Activated CD8-positive, alpha-beta memory T cell treated with anti-CD3 and anti-CD28 coated beads, Interleukin-2, amount 10 ng/mL, durations not matched to agents 7 days and 5 days (primary cell): Measurements from ENCODE around the gene MTOR. TPM values are rescaled to one million over a fixed set of nuclear protein-coding genes. Genes with fewer than 3 reads are reported as not detected.
"Not testable (repeated sequence)": the region's sequence is repeated elsewhere in the genome, so short reads cannot be mapped to it uniquely, and the experiment has no call there.

Experiments
- ATAC-seq: fragments of 150-1000 bp; cut with Tn5 transposase; one replicate; pipeline ENCODE4 v1.10.0; 2021; ENCODE audit warnings: moderate library complexity
- CTCF ChIA-PET: fragments of 350-600 bp; sonication (Branson Sonifier 250); formaldehyde crosslinking; loops from one replicate; lab custom pipeline; 2021; ENCODE audit warnings: antibody characterized with exemption; lab: Charles Lee
- DNase-seq: peaks from one replicate; pipeline ENCODE4 v3.0.0-alpha.2; 2020
- H3K27ac Mint-ChIP-seq: one replicate; pipeline ENCODE4 v1.8.0; 2021; ENCODE audit warnings: mild to moderate bottlenecking, mixed read lengths
- H3K27me3 Mint-ChIP-seq: one replicate; pipeline ENCODE4 v1.8.0; 2021; ENCODE audit warnings: mixed read lengths
- H3K36me3 Mint-ChIP-seq: one replicate; pipeline ENCODE4 v1.8.0; 2021; ENCODE audit warnings: mild to moderate bottlenecking, mixed read lengths
- H3K4me1 Mint-ChIP-seq: one replicate; pipeline ENCODE4 v1.8.0; 2021; ENCODE audit warnings: mixed read lengths
- H3K4me3 Mint-ChIP-seq: one replicate; pipeline ENCODE4 v1.8.0; 2021; ENCODE audit warnings: mild to moderate bottlenecking, moderate library complexity, mixed read lengths
- H3K9me3 Mint-ChIP-seq: one replicate; pipeline ENCODE4 v1.8.0; 2022; ENCODE audit warnings: low read depth, mixed read lengths
- total RNA-seq, 2 experiments: library from RNA; stranded (reverse); gene quantifications; one replicate each; pipeline ENCODE4 v1.2.3, GENCODE V29; 2021

MTOR gene
- total RNA-seq, 2 experiments from 2014 or later: 50.1 to 52.0 TPM

DNA sequence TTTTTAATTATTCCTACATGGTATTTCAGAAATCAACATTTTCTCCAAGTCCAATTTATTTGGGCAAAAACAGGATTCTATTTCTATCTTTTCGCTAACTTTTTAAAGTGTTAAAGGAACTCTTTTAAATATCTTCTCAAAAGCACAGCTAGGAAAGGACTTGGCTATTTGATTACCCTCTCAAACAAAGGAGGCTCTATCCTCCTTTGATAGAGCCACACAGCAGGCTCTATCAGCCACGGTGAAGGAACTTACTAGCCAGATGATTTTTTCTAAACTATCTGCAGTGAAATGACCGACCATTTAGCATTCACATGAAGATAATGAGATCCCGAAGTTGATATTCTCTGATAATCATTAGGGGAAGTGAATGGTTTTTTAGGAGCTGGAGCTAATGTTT is 64.1 kb downstream of the MTOR start:
- Mint-ChIP-seq H3K27me3 (no peaks in the 10 kb centered on the region), H3K4me3 (no peak overlapping the region), H3K27ac (no peak overlapping the region), H3K36me3 (peaks cover 21% of the 10 kb centered on the region), H3K4me1 (no peaks in the 10 kb centered on the region), H3K9me3 (no peaks in the 10 kb centered on the region)
- no peak for ATAC-seq
- CTCF ChIA-PET: interaction anchor here (0.8 kb wide), 1 partner anchor 161 kb away, joined by 3 read pairs; no protein-coding TSS in a partner anchor
- DNase-seq: no peak

GRCh38 chr1:11197359-11197758 is 65.0 kb downstream of the MTOR start:
- Mint-ChIP-seq H3K4me1 (no peaks in the 10 kb centered on the region), H3K4me3 (no peak overlapping the region), H3K27me3 (no peaks in the 10 kb centered on the region), H3K27ac (no peak overlapping the region), H3K36me3 (peaks cover 23% of the 10 kb centered on the region), H3K9me3 (no peaks in the 10 kb centered on the region)
- no peak for DNase-seq
- CTCF ChIA-PET: no interaction called here
- no peak for ATAC-seq

DNA sequence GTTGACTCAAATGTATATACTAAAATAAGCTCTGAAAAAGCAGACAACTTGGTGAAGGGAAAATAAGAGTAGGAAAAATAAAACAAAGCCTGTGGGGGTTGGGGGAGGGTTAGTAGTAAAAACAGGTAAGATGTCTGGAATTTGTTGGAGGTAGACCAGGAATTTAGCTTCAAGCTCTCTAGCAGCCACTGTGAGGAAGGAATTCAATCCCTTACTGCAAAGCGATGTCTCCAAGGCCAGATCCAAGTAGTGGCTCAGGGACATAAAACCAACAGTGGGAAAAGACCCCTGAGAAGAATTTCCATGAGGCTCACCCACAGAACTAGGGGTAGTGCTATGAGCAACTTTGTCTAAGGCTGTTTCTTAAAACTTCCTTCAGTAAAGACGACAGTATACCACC is 65.4 kb downstream of the MTOR start:
- peaks cover 23% of the 10 kb centered on the region for H3K36me3 Mint-ChIP-seq
- H3K9me3 Mint-ChIP-seq: no peaks in the 10 kb centered on the region

DNA sequence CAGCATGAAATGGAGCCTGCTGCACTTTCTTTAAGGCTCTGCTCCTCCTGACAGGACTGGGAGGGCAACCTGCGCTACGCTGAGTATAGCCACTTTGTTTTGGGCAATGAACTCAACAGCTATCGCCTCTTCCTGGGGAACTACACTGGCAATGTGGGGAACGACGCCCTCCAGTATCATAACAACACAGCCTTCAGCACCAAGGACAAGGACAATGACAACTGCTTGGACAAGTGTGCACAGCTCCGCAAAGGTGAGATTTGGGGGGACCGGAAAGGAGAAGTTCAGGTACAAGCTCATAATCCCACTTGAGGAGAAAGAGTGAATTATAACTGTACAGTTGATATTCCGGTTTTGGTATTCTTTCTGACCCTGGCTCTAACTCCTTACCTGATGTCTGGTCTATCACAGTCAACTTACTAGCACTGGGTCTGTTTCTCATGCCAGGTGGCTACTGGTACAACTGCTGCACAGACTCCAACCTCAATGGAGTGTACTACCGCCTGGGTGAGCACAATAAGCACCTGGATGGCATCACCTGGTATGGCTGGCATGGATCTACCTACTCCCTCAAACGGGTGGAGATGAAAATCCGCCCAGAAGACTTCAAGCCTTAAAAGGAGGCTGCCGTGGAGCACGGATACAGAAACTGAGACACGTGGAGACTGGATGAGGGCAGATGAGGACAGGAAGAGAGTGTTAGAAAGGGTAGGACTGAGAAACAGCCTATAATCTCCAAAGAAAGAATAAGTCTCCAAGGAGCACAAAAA is 67.8 kb downstream of the MTOR start:
- DNase-seq (no peak), ATAC-seq (no peak)
- CTCF ChIA-PET: no interaction called here
- Mint-ChIP-seq H3K27me3 (no peaks in the 10 kb centered on the region), H3K36me3 (peaks cover 20% of the 10 kb centered on the region), H3K27ac (no peak overlapping the region), H3K4me3 (no peak overlapping the region), H3K9me3 (no peaks in the 10 kb centered on the region), H3K4me1 (no peaks in the 10 kb centered on the region)

More for the DNA sequence above, 65.4 kb downstream of the MTOR start:
- CTCF ChIA-PET: no interaction called here
- no peak for ATAC-seq
- Mint-ChIP-seq H3K27me3 (no peaks in the 10 kb centered on the region), H3K4me3 (no peak overlapping the region), H3K4me1 (no peaks in the 10 kb centered on the region), H3K27ac (no peak overlapping the region)
- no peak for DNase-seq

- DNase-seq (no peak), ATAC-seq (no peak)
- no peak overlapping the region for H3K4me3 Mint-ChIP-seq
- no peak overlapping the region for H3K27ac Mint-ChIP-seq
- H3K27me3 Mint-ChIP-seq: no peaks in the 10 kb centered on the region
- H3K4me1 Mint-ChIP-seq: no peaks in the 10 kb centered on the region
- H3K36me3 Mint-ChIP-seq: peaks cover 8% of the 10 kb centered on the region
- CTCF ChIA-PET: no interaction called here
- H3K9me3 Mint-ChIP-seq: no peaks in the 10 kb centered on the region
Observed at GRCh38 chr1:11193376-11193775, 69.0 kb downstream of the MTOR start.

GRCh38 chr1:11188858-11189451 is 73.4 kb downstream of the MTOR start, which contains the start of gene ANGPTL7:
Gene ANGPTL7, plus strand, starts transcription at chr1:11189355. Its CDS starts 225 bp downstream, at chr1:11189580.
- no peaks in the 10 kb centered on the region for H3K27me3 Mint-ChIP-seq
- H3K4me3 Mint-ChIP-seq: no peak within 1 kb of the TSS
- H3K4me1 Mint-ChIP-seq: no peaks in the 10 kb centered on the region
- ATAC-seq (no peak), DNase-seq (no peak)
- H3K27ac Mint-ChIP-seq: no peak within 1 kb of the TSS
- H3K36me3 Mint-ChIP-seq: peaks cover 9% of the 10 kb centered on the region
- CTCF ChIA-PET: interaction anchor here (0.7 kb wide), 1 partner anchor 530 kb away, joined by 3 read pairs; no protein-coding TSS in a partner anchor
- H3K9me3 Mint-ChIP-seq: no peaks in the 10 kb centered on the region

DNA sequence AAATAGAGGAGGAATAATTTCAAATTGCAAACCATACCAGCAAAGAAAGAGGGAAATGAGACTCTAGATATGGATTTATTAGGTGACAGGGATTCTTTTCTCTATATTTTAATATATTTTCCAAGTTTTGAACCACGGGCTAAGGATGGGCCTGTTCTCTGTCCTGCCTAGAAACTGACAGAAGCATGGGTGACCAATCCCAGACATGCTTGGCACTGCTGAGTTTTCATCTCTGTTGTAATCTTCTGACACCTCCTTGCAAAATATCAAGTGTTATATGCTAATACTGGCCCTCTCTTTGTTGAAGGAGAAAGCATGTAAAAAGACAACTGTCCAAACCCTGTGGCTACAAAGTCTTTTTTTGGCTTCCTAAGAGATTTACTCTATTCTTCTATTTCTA is 74.0 kb downstream of the MTOR start:
- no peaks in the 10 kb centered on the region for H3K27me3 Mint-ChIP-seq
- H3K27ac Mint-ChIP-seq: no peak overlapping the region
- H3K36me3 Mint-ChIP-seq: peaks cover 9% of the 10 kb centered on the region
- CTCF ChIA-PET: interaction anchor here (2.4 kb wide), 1 partner anchor 151 kb away, joined by 6 read pairs; no protein-coding TSS in a partner anchor
- H3K4me3 Mint-ChIP-seq: no peak overlapping the region
- H3K4me1 Mint-ChIP-seq: no peaks in the 10 kb centered on the region
- H3K9me3 Mint-ChIP-seq: no peaks in the 10 kb centered on the region
- DNase-seq (no peak), ATAC-seq (no peak)

DNA sequence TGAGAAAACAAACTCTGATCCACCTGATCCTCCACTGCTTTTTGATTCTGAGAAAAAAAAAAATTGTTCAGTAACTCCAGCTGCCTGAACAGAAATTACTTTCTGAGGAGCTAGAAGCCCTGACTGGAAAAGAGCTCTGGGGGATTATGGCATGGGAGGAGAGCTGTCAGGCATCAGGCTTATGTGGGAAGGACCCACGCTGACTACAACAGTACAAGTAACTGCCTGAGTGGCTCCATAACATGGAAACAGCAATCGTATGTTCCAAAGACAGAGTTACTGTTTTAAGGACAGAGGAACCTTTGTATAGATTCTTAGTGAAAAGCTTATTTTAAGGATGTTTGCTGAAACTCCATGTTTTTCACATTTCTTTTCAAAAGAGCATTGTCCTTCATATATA is 74.4 kb downstream of the MTOR start:
- Mint-ChIP-seq H3K4me1 (no peaks in the 10 kb centered on the region), H3K4me3 (no peak overlapping the region), H3K36me3 (peaks cover 9% of the 10 kb centered on the region), H3K27ac (no peak overlapping the region), H3K9me3 (no peaks in the 10 kb centered on the region), H3K27me3 (no peaks in the 10 kb centered on the region)
- DNase-seq (no peak), ATAC-seq (no peak)
- CTCF ChIA-PET: interaction anchor here (2.4 kb wide), 1 partner anchor 150 kb away, joined by 6 read pairs; no protein-coding TSS in a partner anchor

DNA sequence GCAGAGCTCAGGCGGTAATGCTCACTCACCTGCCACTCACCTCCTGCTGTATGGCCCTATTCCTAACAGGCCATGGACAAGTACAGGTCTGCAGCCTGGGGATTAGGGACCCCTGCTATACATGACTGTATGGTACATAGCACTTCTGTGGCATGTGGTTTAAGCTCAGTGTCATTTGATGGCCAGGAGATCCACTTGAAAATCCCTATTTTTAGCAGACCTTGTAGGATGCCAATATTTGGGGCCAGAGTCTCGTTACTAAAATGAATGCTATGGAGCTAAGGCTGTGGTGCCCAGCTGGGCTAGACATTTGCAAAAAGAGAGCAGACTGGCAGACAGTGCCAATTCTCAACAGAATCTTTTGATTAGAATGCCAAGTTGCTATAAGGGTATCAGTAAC is 74.9 kb downstream of the MTOR start:
- DNase-seq (no peak), ATAC-seq (no peak)
- Mint-ChIP-seq H3K4me1 (no peaks in the 10 kb centered on the region), H3K9me3 (no peaks in the 10 kb centered on the region), H3K4me3 (no peak overlapping the region), H3K27ac (no peak overlapping the region), H3K27me3 (no peaks in the 10 kb centered on the region), H3K36me3 (peaks cover 7% of the 10 kb centered on the region)
- CTCF ChIA-PET: interaction anchor here (1.2 to 2.4 kb wide), 2 partner anchors 54 to 150 kb away, joined by 3 to 6 read pairs; no protein-coding TSS in a partner anchor

GRCh38 chr1:11187000-11187399 is 75.4 kb downstream of the MTOR start:
- Mint-ChIP-seq H3K36me3 (peaks cover 7% of the 10 kb centered on the region), H3K4me1 (no peaks in the 10 kb centered on the region), H3K27me3 (no peaks in the 10 kb centered on the region), H3K27ac (no peak overlapping the region), H3K9me3 (no peaks in the 10 kb centered on the region), H3K4me3 (no peak overlapping the region)
- DNase-seq (no peak), ATAC-seq (no peak)
- CTCF ChIA-PET: interaction anchor here (1.2 to 2.4 kb wide), 2 partner anchors 55 to 149 kb away, joined by 3 to 6 read pairs; no protein-coding TSS in a partner anchor

DNA sequence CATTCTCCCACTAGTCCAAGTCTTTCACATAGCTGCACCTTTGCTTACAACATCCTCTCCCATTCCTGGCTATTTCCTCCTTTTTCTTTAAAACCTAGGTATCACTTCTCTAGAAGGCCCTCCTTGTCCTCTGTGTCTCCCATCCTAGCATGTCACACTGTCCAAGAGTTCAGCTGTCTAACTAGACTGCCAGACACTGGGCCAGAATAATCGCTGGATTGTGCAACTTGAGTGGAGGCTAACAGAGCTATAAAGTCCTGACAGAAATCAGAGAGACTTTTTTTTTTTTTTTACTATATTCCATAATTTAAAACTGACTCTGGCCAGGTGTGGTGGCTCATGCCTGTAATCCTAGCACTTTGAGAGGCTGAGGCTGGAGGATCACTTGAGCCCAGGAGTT is 77.4 kb downstream of the MTOR start:
- CTCF ChIA-PET: interaction anchor here (1.1 to 2.5 kb wide), 2 partner anchors 148 to 150 kb away, joined by 3 to 7 read pairs; no protein-coding TSS in a partner anchor
- Mint-ChIP-seq H3K9me3 (no peaks in the 10 kb centered on the region), H3K4me3 (no peak overlapping the region), H3K27ac (no peak overlapping the region), H3K27me3 (no peaks in the 10 kb centered on the region), H3K36me3 (peaks cover 9% of the 10 kb centered on the region), H3K4me1 (no peaks in the 10 kb centered on the region)
- DNase-seq (no peak), ATAC-seq (no peak)

DNA sequence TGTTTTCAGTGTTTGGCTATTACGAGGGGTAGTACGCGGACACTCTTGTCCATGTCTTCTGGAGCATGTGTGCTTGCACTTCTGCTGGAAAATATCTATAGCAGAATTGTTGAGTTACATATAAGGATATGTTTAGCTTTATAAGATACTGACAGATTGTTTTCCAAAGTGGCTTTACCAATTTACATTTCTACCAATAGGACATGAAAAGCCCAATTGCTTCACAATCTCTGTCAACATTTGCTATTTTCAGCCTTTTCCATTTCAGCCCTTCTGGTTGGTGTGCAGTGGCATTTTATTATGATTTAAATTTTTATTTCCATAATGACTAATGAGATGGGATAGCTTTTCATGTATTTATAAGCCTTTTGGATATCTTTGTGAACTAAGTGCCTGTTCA is 79.5 kb downstream of the MTOR start:
- Mint-ChIP-seq H3K27me3 (no peaks in the 10 kb centered on the region), H3K36me3 (peaks cover 9% of the 10 kb centered on the region)
- CTCF ChIA-PET: no interaction called here

DNA sequence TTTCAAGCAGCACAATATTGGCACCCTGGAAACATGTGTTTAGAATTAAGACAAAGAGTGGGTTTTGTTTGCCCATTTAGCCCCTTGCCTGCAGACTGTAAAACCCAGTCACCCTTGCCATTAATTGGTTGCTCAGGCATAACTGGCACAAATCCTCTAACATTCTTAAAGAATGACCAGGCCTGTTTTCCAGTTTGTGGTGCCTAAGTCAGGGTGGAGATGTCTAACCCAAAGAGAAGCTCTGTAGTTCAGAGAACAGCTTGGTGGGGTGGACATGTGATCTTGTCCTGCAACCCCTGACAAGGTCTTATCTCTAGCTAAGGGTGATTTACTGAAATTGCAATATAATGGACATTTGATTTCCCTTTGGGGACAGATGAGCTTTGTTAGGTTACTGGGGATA is 82.0 kb downstream of the MTOR start:
- H3K4me3 Mint-ChIP-seq: no peak overlapping the region
- H3K9me3 Mint-ChIP-seq: no peaks in the 10 kb centered on the region
- H3K27ac Mint-ChIP-seq: no peak overlapping the region
- no peak for ATAC-seq
- H3K4me1 Mint-ChIP-seq: no peaks in the 10 kb centered on the region
- no peak for DNase-seq
- H3K27me3 Mint-ChIP-seq: no peaks in the 10 kb centered on the region
- CTCF ChIA-PET: no interaction called here
- H3K36me3 Mint-ChIP-seq: peaks cover 6% of the 10 kb centered on the region

More for the DNA sequence above, 79.5 kb downstream of the MTOR start:
- Mint-ChIP-seq H3K9me3 (no peaks in the 10 kb centered on the region), H3K4me3 (no peak overlapping the region), H3K4me1 (no peaks in the 10 kb centered on the region), H3K27ac (no peak overlapping the region)
- ATAC-seq: no peak
- no peak for DNase-seq

GRCh38 chr1:11179749-11180148 is 82.6 kb downstream of the MTOR start:
- CTCF ChIA-PET, DNase-seq, H3K36me3 Mint-ChIP-seq, H3K27me3 Mint-ChIP-seq, H3K27ac Mint-ChIP-seq, H3K9me3 Mint-ChIP-seq, H3K4me1 Mint-ChIP-seq, ATAC-seq, H3K4me3 Mint-ChIP-seq: not testable (repeated sequence)
